ENCODE results near the gene DNAJC5.
"Not testable (repeated sequence)": the region's sequence is repeated elsewhere in the genome, so short reads cannot be mapped to it uniquely, and the experiment has no call there.

Gene DNAJC5

GRCh38 chr20:63957004-63957689, 62.2 kb downstream of the DNAJC5 start:
- no peak for FAIRE-seq

- FAIRE-seq: no peak
Observed at GRCh38 chr20:63957690-63958441, 62.9 kb downstream of the DNAJC5 start.

- no peak for FAIRE-seq
Observed at GRCh38 chr20:63958471-63958870, 63.5 kb downstream of the DNAJC5 start.

DNA sequence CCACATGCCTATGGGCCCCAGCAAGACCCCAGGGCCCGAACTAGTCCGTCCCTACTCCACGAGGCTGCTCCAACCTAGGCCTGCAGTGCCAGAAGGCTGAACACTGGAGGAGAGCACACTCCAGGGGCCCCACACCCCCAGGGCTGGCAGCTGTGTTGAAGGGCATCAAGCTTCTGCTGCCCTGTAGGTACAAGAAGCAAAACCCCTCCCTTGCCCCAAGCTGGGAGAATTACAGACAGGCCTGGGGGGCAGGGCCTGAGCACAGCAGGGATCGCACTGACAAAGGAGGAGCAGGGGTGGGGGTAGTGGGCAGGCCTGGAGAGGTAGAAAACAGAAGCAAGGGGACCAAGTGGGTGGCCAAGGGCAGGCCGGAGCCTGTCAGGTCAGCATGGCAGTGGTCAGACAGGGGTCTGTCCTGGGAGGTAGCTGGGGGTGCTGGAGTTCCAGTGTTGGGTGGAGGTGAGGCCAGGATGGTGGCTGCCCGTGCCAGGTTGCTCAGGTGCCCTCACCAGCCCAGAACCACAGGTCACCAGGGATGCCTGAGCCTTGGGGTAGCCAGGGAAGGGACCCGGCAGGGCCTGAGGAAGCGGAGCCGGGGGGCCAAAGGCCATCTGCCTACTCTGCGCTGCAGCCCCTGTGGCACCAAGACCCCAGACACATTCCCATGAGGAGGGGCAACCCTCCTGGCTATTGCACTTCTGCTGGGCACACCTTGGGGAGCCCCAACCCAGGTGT, 64.2 kb downstream of the DNAJC5 start:
- FAIRE-seq: no peak

GRCh38 chr20:63959699-63960075, 64.8 kb downstream of the DNAJC5 start:
- no peak for FAIRE-seq

DNA sequence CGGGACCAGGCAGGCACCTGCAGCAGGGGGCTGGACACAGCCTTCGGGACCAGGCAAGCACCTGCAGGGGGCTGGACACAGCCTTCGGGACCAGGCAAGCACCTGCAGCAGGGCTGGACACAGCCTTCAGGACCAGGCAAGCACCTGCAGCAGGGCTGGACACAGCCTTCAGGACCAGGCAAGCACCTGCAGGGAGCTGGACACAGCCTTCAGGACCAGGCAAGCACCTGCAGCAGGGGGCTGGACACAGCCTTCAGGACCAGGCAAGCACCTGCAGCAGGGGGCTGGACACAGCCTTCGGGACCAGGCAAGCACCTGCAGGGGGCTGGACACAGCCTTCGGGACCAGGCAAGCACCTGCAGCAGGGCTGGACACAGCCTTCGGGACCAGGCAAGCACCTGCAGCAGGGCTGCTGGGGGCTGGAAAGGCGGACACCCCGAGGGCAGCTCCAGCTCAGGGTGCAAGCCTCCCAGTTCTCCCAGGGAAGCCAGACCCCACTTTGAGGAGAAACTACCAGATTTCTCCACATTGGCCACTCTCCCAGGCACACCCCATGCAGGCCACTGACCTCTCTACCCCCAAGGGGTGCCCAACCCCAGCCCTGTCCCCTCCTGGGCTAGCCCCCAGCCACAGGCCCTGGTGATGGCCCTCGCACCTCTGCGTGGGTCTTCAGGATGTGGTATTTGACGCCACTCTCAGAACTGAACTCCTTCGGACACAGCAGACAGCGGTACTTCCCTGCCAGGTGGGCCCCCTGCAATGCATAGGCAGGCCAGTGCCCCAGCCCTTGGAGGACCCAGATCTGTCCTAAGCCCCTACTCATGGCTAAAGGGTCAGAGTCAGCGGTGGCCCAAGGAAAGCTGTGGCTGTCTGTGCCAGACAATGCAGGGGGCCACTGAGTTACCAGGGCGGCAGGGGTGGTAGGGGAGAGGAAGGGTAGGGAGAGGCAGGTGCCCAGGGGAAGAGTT, 66.0 kb downstream of the DNAJC5 start:
- FAIRE-seq: not testable (repeated sequence)

DNA sequence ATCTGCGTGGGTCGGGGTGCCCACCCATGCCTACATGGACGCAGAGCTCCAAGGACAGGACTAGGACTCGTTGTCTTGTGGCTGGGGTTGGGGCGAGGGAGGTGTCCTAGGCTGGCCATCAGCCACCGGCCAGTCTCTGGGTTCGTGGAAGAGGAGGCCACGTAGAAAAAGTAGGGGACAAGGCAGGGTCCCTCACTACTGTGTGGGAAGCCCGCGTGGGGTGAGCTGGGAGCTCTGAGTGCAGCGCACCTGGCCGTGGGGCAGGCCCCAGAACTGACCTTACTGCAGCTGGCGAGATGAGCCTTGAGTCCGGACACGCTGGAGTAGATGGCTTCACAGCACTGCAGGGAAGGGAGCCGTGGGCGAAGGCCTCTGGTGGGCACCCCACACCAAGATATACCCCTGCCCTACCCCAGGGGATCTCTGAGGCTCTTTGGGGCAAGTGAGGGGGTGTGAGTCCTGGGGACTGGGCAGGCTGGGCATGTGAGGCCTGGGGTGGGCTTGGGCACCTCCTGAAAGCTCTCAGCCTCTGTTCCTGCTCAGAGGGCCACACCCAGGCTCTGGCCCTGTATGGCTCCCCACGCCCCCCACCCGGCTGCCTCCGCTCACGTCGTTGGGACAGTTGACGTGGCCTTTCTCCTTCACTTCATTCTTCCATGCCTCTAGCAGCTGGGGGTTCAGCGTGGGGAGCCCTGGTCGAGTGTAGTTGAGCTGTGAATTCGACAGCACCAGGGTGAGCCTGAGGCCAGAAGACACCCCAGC, 66.9 kb downstream of the DNAJC5 start:
- no peak for FAIRE-seq

DNA sequence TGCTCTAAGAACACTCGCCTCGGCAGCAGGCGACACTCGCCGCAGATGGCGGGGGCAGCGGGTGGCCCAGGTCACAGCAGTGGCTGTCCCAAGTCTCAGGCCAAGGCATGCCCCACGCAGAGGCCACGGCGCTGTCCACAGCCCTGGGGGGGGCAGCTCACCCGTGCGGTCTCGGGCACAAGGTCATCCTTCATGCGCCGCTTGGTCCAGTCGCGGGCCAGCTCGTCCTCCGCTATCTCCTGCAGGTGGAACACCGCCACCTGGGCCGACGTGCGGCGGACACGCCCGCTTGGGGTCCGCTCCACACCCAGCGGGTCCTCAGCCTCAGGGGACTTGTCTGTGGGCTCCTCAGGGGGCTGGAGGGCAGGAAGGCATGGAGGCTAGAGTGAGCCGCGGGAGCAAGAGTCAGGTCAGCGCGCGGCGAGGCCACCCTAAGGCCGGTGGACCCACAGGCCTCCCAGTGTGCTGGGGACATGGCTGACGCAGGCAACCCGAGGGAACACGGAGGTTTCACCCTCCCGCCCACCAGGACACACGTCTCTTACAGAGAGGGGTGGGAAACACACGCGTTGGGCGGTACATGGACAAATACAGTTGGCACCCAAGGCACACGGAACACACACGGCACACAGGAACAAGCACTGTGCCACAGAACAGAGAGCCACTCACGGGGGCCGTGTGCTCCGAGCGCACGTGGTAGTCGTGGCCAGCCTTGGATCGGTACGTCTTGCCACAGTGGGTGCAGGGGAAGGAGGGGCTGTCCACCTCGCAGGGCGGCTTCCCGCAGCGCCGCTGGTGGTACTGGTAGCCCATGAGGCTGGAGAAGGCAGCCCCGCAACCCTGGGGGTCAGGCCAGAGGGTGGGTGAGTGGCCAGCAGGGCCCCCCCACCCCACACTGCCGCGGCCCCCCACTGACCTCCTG, 67.8 kb downstream of the DNAJC5 start:
- no peak for FAIRE-seq

DNA sequence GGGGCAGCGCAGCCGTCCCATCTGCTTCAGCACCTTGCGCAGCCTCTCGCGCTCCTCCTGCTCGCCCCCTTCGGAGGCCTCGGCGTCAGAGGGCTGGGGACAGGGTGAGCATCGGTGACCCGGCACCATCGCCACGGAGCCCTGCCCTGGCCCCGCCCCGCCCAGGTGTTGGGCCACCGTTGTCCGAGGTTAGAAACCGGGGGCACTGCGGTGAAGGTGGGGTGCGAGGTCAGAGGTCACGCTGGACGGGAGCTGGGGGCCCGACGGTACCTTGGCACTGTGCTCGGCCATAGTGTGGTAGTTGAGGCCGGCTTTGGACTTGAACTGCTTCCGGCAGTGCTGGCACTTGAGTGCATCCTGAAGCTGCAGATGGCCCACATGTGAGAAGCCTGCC, 68.4 kb downstream of the DNAJC5 start:
- no peak for FAIRE-seq

DNA sequence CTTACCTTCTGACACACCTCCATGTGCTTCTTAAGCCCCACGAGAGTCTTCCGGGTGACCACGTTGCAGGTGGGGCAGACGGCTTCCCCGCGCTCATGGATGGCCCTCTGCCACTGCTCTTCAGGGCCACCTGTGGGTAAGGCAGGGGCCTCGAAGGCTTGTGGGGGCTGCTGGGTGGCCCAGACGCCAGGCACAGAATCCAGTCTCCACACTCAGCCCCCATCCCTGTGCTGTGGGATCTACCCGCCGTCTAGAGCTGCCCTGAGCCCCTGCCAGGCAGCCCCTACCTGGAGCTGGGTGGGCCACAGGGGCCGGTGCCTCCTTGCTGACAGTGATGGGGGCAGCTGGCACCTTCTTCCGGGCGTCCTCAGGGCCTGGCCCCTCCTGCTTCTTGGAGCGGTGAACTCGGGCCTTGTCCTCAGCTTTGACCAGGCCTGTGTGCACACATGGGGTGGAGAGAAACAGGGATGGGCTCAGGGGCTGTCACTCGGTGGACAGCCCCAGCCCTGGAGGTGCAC, 68.9 kb downstream of the DNAJC5 start:
- FAIRE-seq: no peak

- FAIRE-seq: no peak
Observed at GRCh38 chr20:63964412-63964811, 69.5 kb downstream of the DNAJC5 start.

GRCh38 chr20:63966172-63966943, 71.4 kb downstream of the DNAJC5 start:
- no peak for FAIRE-seq

GRCh38 chr20:63966944-63967322, 72.0 kb downstream of the DNAJC5 start:
- FAIRE-seq: no peak

DNA sequence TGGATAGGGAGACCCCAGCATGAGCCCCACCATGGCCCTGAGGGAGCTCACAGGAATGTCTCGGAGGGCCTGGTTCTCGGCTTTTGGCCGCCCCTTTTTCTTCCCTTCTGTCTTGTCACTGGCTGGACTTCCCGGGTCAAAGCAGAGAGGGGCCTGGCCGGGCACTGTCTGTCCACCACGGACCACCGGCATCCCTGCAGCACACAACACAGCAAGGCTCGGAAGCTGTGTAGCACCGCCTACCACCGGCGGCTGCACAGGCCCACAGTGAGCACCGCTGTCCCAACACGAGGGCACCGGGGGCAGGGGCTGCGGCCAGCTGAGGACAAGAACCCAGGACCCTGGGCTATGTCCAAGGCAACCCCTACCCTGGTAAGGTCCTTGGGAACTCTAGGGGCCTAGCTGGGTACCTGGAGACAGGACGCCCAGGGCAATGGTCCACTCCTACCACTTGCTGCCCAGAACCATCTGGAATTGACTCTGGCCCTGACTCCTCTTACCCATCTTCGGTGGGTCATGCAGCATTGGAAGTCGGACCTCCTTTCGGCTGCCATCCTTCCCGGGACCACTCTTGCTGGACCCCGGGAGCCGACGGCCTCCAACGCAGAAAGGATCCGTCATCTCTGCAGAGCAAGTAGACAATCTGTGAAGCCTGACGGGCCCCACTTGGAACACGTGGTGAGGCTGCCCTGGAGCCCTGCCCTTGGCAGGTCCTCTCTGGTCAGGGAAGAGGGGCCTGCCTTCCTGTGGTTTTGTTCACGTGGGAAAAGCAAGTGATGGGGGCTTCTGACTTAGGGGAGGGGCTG, 72.6 kb downstream of the DNAJC5 start:
- no peak for FAIRE-seq

GRCh38 chr20:63968136-63968927, 73.4 kb downstream of the DNAJC5 start:
- FAIRE-seq: no peak

GRCh38 chr20:63968928-63969760, 74.2 kb downstream of the DNAJC5 start:
- FAIRE-seq: no peak
